GM19328 (cell line): ENCODE results near the gene LINC01488.

Experiments used
- ATAC-seq: cut with Tn5 transposase; IDR thresholded peaks from one replicate; pipeline ENCODE4 v1.9.1; 2021; ENCODE audit warnings: mild to moderate bottlenecking, moderate library complexity; ENCODE audit not compliant: unreplicated experiment

Gene LINC01488

GRCh38 chr11:69541501-69542313 lies 60.2 kb downstream of the LINC01488 start:
- no peak for ATAC-seq

- ATAC-seq = no peak
Observed at GRCh38 chr11:69542314-69543168, 61.1 kb downstream of the LINC01488 start.
